GM21360 (cell line): ENCODE data around the gene GOLT1A.
"Not testable (repeated sequence)": the region's sequence is repeated elsewhere in the genome, so short reads cannot be mapped to it uniquely, and the experiment has no call there.

ENCODE experiments used
- ATAC-seq: cut with Tn5 transposase; IDR thresholded peaks from one replicate; pipeline ENCODE4 v1.9.1; 2021; ENCODE audit warnings: mild to moderate bottlenecking, moderate library complexity; ENCODE audit not compliant: unreplicated experiment

The GOLT1A gene

DNA sequence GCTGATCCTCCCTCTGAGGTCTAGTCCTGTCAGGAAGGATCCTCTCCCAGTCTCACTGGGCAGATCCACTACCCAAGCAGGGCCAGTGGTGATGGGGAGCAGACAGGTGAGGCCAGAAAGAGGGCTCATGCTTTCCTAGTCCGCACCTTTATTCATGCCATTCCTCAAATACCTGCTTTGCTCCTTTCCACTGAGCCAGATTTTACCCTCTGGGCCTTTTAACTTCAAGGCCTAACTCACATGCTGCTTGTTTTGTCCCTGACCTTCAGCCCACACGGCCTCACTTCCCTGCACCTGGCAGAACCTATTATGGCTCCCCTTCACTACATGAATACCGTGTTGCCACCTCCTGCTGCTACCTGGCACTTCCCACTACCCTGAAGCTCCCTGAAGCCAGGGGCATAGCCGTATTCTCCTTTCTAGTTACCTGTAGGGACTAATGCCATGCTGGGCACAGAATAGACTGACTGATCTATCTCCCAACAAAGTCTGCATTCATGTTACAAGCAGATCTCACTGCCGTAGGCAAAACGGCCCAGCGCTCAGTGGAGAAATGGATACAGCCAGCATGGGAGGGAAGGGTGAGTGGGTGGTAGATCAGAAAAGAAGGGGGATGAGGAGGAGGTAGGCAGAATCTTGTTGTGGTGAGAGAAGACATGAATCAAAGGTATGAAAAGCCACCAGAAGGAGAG is 36.1 kb upstream of the GOLT1A start:
- no peak for ATAC-seq

GRCh38 chr1:204248954-204249353 is 35.2 kb upstream of the GOLT1A start:
- no peak for ATAC-seq

GRCh38 chr1:204246876-204247275 is 33.1 kb upstream of the GOLT1A start:
- no peak for ATAC-seq

DNA sequence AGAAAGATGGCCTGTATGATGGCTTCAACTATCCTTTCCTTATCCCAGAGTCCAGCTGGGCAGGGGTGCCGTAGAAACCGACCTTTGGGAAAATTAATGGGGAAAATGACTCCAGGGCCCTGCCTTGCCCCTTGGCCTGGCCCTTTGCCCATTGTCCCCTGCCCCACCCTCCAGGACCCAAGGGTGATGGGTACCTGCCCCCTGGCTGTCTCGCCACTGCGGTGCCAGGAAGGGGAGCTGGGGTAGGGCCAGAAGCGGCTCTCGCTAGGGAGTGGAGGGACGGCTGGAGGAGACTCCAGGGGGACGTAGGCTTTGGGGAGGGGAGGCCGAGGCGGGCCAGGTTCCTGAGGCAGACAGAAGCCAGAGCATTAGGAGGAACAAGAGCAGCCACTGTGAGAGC is 29.1 kb upstream of the GOLT1A start:
- ATAC-seq: no peak

GRCh38 chr1:204241914-204242313 is 28.1 kb upstream of the GOLT1A start:
- ATAC-seq: no peak

DNA sequence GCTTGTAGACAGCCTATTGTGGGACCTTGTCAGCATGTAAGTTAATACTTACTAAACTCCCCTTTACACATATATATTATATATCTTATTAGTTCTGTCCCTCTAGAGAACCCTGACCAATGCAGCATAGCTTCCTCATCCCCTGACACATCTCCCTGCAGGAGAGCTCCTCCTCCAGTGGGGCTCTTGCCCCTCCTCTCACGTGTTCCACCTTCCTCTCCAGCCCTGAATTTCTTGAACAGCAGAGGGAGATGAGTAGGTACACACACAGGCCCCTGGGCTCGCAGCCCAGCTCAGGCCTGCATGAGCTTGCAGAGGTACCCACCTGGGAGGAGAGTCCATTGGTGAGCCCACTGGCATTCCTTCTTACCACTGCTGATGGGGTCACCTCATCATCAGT is 27.3 kb upstream of the GOLT1A start:
- no peak for ATAC-seq

- no peak for ATAC-seq
Measured at GRCh38 chr1:204240233-204240632, 26.4 kb upstream of the GOLT1A start.

GRCh38 chr1:204239401-204239800 is 25.6 kb upstream of the GOLT1A start:
- not testable (repeated sequence) for ATAC-seq

DNA sequence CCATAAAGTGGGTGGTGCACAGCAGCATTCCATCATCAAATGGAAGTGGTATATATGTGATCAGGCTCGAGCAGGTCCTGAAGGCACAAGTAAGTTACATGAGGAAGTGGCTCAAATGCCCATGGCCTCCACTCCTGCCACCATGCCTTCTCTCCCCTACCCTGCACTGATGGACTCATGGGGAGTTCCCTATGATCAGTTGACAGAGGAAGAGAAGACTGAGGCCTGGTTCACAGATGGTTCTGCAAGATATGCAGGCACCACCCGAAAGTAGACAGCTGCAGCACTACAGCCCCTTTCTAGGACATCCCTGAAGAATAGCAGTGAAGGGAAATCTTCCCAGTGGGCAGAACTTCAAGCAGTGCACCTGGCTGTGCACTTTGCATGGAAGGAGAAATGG is 24.7 kb upstream of the GOLT1A start:
- not testable (repeated sequence) for ATAC-seq

DNA sequence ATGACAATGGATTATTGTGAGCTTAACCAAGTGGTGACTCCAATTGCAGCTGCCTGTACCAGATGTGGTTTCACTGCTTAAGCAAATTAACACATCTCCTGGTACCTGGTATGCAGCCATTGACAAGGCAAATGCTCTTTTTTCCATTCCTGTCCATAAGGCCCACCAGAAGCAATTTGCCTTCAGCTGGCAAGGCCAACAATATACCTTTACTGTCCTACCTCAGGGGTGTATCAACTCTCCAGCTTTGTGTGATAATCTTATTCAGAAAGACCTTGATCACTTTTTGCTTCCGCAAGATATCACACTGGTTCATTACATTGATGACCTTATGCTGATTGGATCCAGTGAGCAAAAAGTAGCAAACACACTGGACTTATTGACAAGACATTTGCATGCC is 23.7 kb upstream of the GOLT1A start:
- ATAC-seq: not testable (repeated sequence)

GRCh38 chr1:204232526-204232925 is 18.7 kb upstream of the GOLT1A start:
- ATAC-seq: no peak

GRCh38 chr1:204230211-204230610 is 16.4 kb upstream of the GOLT1A start:
- ATAC-seq: no peak

GRCh38 chr1:204228896-204229295 is 15.1 kb upstream of the GOLT1A start:
- ATAC-seq: no peak

DNA sequence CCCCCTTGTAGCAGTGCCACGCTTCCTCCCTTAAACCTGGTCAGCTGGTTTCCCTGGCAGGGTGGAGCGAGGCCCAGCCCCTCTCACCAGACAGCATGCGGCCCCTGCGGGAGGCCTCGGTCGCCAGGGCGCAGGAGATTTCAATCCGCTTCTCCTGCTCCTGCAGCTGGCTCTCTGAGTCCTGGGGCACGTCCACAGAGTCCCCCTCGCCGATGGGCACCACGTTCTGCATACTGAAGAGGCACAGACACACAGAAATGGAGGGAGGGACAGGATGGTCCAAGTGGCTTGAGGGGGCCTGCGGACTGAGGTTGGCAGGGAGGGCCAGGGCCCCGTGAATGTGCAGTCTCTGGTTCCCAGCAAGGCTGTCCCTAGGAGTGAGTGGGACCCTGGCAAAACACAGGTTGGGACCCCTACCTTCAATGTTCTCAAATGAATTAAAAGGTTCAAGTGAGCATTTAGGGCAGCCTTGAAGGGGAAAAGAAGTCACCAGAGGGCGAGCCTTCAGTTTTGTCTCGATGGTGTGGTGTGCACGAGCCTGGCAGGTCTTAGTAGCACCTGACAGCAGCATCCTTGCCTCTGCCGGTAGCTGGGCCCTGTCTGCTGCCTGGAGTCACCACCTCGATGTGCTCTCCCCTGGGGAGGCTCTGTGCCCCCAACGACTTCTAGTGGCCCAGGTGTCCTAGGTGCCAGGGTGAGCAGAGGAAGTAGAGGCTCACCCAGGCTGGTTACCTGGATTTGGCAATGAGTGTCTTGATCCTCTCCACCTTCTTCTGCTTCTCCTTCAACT is 14.4 kb upstream of the GOLT1A start:
- no peak for ATAC-seq

DNA sequence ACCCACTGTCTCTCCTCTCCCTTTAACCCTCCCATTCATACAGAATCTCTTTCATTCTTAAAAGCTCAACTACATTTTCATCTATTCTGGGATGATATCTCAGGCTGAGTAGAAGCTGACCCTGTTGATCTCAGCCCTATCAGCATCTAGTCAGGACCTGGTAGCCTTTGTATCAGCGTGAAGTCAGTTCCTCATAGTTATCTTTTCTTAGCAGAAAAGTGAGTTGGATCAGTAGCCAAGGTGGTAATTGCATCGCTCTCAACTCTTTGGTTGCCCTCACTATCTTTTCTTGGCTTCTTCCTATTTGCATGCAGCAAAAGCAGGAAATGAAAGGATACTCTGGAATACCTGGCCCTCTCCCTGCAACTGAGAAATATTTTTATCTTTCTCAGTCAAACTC is 13.6 kb upstream of the GOLT1A start:
- no peak for ATAC-seq

DNA sequence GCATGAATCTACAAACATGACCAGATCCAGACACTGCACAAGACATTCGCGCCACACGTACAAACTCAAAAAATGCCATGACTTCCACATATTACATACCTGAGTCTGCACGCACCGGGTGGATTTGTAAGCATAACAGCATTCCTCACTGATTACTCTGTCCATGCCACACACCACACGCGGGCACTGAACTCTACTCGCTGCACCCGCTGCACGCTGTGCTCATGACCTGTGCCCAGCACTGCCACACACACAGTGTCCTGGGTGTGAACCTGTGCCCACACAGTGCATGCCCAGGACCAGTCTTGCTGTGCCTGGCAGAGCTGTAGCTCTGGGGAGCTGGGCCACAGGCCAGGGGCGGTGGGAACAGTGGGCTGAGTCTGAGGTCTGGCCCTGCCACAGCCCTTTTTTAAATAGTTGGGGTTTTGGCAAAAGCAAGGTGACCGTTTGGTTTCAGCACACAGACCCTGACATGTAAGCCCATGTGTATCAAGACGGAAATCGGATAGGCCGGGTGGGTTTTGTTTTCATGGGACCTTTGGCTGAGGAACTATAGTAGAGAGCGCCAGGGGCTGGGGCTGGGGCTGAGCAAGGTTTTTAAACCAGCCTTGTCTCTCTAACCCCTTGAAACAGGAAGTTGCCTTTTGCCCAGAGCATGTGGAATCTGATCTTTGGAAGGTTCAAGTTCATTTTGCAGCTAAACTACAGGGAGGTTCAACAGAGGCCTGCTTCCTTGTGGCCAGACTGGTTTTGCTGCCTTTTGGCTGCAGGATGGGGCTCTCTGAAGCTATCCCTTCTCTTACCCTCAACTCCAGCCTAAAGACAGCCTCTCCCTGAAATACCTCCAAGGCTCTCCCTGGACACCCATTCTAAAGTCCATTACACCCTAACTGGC is 12.3 kb upstream of the GOLT1A start:
- ATAC-seq: no peak

DNA sequence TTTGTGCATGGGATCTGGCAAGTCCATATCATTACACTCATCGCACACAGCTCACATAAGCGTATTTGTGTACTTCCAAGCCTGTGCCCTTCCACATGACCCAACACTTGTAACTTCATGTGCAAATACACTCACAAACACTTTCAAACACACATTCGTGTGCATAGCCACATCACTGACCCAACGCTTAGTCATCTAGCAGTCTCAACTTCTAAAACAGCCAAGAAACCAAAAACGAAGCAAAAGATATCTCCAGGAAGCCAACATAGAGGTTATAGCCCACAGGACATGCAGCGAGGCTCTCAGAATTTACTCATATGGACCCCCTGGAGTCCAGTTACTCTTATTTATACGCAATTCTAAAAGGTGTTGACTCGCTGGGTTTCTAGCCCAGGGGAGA is 10.9 kb upstream of the GOLT1A start:
- no peak for ATAC-seq

DNA sequence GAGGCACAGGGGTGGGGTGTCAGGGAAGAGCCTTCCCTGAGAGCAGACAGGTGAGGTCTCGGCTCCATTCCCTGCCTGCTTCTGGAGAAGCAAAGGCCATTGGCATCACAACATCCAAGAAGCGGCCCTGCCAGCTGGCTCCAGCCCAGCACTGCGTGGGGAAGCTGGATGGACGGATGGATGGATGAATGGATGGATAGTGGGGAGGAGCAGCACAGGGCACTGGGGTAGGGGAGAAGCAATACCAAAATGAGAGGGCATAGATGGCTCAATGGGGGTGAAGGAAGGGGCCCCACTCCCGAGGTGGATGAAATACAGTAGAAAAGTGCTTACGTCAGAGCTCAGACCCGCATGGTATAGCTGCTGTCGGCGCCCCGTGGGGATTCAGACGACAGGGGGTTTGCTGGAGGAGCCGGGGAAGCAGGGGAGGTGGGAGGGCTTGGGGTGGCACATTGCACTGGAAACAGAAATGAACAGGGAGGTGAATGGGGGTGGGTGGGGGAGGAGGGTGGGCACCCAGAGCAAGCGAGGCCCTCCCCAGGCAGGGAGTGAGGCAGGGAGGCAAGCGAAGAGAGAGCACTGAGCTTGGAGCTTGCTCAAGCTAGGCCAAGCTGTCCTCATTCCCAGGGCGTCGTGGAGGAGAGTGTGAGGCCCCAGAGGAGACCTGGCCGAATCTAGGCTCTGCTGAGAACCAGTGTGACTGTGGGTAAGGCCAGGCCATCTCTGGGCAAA is 9.5 kb upstream of the GOLT1A start:
- no peak for ATAC-seq

DNA sequence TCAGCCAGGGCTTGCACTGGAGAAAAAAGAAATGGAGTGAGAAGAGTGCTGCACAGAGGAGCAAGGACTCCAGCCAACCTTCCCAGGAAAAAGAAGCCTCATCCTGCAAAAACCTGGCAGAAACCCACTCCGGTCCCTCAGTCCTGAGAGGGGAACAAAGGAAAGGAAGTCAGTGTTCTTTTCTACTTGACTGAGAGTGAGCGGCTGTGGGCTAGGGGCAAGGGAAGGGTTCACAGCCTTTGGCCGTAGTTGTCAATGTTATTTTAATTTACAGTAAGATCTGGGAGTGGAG is 8.9 kb upstream of the GOLT1A start:
- no peak for ATAC-seq

DNA sequence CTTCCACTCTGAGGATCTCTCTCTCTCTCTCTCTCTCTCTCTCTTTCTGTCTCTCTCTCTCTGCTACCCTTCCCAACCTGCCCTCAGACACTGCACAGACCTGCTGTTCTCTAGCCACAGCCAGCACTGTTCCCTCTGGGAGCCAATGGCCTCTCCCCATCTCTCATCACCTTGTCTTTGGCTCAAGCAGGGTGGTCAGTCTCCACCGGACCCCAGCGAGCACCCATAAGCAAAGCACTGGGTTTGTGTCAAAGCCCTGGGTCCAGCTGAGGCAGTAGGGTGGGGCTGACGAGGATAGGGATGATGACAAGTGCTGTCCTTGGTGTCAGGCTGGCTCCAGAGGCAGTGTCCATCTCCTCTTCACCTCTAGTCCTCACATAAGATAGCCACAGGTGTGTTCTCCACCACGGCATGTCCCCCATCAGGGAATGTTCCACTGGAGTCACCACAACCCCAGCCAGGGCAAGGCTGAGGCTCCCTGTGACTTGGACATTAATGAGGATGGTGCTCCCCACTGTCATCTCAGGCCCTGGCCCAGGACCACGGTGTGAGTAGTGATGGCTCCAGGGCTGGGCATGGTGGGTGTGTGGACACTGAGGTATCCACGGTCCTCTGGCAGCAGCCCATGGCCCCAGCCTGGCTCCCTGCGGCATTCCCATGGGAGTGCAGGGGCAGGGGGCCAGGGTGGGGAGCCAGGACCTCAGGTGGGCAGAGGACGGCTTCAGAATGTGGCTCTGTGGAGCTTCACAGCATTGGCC is 8.4 kb upstream of the GOLT1A start:
- ATAC-seq: no peak
